Suppressor macrophage (primary cell): ENCODE measurements around the gene TBCCD1.

ENCODE experiments used
- DNase-seq, 4 experiments: peaks; one replicate each; pipeline ENCODE4 v3.0.0-alpha.2; 2020 to 2022
- total RNA-seq, 17 experiments: gene quantifications; one replicate each; lab custom pipeline; 2026; ENCODE audit warnings: mixed read lengths in 6 of 17, inconsistent platforms in 3 of 17; lab: John Stamatoyannopoulos, UW

The TBCCD1 gene, protein sequence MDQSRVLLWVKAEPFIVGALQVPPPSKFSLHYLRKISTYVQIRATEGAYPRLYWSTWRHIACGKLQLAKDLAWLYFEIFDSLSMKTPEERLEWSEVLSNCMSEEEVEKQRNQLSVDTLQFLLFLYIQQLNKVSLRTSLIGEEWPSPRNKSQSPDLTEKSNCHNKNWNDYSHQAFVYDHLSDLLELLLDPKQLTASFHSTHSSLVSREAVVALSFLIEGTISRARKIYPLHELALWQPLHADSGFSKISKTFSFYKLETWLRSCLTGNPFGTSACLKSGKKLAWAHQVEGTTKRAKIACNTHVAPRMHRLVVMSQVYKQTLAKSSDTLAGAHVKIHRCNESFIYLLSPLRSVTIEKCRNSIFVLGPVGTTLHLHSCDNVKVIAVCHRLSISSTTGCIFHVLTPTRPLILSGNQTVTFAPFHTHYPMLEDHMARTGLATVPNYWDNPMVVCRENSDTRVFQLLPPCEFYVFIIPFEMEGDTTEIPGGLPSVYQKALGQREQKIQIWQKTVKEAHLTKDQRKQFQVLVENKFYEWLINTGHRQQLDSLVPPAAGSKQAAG
- 5.8 to 19.5 (median 13.9) reads per million in 17 experiments for total RNA-seq

DNA sequence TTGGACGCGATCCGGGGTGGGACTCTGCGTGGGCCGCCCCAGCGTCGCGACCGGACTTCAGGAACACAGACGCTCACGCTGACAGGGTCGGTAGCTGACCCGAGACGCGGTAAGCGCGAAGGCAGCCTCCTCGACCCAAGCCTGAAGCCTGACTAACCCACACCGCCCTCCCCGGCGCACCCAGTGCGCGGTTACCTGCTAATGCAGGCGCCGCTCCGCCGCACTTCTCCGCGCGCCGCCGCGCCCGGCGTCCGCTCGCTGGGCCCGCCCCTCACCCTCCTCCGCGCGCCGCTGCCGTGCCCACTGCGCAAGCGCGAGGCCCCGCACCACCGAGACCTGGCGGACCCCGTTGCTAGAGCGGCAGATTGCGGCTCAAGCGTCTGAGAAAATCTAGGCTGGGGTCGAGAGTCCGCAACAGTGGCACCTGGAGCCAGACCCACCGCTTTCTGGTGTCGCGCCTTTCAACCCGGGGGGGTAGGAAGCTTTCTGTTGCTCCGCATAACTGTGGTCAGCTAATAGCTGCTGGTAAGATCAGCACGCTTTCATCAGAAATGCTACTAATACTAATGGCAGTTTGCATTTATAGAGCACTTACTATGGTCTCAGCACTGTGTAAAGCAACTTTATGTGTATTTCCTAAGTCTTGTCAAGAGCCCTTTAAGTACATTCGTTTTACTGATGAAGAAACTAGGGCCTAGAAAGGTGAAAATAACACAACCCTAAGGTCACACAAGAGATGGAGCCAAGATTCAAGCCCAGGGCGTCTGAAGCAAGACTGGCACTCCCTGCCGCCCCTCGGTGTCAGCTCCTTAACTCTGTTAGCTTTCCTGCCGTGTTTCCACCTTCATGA lies at the start of gene TBCCD1:
TBCCD1 (minus strand) TSS at position 268 of the 850 bp plus-strand sequence. CDS start 3,010 bp downstream, outside the sequence.
- DNase-seq = peak; percentile 89 to 95 (median 94)

DNA sequence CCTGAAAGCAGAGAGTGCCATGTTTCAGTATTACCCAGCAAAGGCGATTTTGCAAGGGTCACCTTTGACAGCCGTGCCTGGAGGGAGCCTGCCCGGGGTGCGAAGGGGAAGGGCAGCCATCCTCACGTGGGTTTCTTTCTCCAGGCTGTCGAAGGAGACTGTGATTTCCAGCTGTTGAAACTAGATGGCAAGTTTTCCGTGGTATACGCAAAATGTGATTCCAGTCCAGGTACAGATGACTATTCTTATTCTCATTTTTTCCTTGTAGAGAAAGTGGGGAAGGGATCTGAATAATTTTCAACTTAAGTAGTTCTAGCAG lies 49.1 kb upstream of the TBCCD1 start:
- no peak for DNase-seq

DNA sequence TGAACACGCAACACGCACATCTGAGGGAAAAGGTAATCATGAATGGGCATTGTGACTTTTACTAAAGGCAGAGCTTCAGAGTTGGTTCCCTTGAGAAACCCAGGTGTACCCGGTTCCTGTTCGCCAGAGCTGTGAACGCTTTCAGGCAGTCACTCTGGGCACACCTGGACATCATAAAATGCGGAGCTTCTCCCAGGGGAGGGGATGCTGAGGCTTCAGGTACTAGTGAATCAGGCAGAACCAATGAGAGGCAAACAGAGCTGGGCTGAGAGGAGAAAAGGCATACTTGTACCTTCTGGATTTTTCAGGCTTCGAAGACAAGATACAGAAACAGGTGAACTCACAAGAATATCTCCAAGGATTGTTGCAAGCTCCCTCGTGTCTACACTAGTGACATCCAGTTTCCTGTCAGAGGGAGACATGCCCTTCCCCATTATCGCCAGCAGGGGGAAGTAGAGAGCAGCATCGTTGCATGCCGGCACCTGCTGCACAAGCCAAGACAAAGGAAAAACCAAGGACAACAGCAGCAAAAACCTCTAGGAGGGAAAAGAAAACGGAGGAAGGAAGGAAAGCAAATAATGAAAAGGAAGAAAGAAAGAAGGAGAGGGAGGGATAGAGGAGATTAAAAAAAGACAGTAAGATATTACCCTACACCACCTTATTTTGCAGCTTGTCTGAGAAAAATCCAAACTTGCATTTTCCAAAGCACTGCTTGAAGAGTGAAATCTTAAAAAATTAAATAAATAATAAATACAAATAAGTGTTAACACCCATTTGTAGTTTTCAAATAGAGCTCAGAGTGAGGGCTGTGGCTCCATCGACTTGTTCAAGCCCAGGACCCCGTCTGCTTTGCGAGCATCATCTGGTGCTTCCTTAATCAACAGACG lies 47.7 kb upstream of the TBCCD1 start:
- peak; percentile 77 to 86 (median 81) for DNase-seq

DNA sequence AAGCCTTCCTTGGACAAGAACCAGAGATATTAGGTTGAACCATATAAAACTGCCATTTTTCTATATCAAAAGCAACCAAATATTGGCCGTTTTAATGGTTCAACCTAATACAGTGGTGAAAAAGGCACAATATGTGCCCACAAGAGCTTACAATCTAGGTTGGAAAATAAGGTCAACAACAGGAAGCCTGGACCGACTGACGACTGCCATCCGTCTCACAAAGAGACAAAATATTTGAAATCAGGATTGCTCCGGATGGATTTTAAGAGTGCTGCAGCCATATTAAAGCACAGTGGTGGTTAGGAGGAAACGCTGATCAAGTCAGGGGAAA lies 47.1 kb upstream of the TBCCD1 start:
- DNase-seq = no peak

DNA sequence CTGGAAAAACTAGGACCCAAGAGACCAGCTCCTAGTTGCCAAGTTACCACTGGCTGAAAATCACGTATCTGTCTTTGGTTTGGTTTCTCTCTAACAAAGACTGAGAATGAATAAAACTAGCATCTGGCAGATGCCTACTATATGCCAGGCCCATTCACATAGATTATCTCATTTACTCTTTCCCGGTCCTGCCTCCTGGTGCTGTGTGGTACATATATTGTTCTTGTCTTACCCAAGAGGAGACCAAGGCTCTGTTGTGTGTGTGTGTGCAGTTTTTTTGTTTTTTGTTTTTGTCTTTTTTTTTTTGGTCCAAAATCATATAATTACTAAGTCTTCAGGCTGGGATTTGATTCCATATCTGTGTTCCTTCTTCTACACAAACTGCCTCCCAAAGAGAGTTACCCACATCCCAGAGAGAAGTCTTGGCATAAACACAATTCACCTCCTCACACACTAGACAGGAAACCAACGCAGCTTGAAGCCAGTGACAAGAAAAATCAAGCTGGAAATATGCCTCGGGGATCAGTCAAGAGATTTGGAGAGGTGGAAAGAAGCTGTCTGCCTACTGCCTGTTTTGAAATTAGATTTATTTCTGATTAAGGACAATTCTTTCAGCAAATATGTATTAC lies 46.6 kb upstream of the TBCCD1 start:
- no peak for DNase-seq

DNA sequence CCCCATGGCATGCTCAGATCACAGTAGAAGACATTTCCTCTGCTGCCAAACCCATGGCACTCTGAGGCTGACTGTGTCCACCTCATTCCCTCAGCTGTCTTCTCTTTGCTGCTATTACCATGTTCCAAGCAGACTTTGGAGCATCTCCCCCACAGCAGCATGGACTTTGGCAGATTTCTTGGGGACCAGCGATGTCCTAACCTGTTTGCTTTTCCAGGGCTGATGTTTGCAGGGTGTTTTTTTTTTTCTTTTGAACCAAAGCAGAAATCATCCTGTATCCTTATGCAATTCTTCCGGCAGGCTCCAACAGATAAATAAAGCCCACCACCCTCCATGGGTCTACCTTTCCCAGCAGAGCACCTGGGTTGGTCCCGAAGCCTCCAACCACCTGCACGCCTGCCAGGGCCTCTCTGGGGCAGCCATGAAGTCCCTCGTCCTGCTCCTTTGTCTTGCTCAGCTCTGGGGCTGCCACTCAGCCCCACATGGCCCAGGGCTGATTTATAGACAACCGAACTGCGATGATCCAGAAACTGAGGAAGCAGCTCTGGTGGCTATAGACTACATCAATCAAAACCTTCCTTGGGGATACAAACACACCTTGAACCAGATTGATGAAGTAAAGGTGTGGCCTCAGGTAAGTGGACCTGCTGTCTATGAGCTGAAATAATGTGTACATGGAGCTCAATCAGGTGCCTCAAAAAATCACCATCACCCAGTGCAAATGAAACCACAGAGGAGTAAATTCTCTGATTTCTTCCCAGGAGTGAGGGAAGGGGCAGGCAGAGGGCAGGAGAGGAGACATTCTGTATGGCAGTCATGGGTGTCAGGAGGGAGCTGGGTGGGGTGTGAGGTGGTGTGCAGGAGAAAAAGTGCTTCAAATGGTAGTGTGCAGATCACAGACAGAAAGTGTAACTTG lies 45.8 kb upstream of the TBCCD1 start, which contains the start of gene AHSG:
AHSG (plus strand) TSS at position 340 of the 916 bp plus-strand sequence; CDS start at position 422, 82 bp downstream.
- DNase-seq = no peak

DNA sequence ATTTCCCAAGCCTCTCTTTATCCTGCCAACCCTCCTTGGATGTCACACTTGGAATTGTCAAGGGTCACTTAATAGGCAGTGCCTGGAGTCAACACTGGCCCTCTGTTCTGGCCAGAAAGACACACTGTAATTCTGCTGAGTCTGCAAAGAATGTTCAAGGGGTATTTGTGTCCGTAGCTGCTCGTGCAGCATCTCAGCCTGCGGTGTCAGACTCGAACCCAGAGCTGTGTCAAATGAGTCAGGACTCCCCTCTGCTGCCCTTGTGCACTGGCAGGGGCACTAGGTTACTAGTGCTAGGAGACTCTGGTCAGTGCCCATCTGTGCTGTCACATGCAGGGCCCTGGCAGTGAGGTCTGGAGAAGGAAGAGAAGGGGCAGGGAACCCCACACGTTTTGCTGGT lies 44.9 kb upstream of the TBCCD1 start:
- DNase-seq = no peak

DNA sequence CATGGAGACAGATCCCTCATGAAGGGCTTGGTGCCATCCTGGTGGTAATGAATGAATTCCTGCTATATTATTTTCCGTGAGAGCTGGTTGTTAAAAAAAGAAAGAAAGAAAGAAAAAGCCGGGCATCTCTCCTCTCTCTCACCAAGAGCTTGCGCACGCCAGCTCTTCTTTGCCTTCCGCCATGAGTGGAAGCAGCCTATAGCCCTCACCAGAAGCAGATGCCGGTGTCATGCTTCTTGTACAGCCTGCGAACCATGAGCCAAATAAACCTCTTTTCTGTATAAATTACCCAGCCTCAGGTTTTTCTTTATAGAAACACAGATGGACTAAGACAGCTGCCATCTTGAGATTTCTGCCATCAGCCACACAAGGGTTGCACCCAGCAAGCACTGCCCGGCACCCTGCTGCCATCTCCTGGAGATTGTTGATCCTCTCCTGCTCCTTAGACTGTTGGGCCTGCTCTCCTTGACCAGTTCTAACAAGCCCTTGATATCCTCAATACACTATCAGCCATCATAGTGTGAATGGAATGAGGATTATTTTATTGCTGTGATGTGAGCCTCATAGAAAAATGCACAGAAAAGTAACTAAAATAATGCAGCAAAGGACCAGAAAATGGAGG lies 42.2 kb upstream of the TBCCD1 start:
- DNase-seq = peak in 3 of 4 experiments; percentile 29 to 60 (median 46)

DNA sequence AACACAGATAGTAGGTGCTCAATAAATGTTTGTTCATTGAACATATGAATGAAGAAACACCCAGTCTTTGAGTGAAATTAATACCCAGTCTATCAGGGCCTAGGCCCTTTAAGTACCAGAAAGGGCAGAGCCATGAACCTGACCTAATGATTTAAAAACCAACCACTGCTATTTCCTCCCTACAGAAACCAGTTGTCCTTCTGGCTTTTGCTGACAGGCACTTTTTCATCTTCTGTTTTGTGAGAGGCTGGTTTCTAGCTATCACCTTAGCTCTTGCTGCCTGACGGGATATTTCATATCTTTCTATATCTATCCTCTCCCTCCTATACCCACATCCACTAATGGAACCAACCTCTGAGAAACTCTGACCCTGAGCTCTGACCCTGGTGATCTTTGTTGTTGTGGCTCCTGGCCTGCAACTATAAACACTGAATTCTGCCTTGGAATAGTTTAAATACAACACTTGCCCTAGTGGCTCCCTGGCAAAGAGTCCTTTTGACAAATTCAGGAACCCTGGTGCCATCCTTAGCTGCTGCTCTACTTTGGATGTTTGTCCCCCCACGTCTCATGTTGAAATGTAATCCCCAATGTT lies 41.6 kb upstream of the TBCCD1 start:
- no peak for DNase-seq

DNA sequence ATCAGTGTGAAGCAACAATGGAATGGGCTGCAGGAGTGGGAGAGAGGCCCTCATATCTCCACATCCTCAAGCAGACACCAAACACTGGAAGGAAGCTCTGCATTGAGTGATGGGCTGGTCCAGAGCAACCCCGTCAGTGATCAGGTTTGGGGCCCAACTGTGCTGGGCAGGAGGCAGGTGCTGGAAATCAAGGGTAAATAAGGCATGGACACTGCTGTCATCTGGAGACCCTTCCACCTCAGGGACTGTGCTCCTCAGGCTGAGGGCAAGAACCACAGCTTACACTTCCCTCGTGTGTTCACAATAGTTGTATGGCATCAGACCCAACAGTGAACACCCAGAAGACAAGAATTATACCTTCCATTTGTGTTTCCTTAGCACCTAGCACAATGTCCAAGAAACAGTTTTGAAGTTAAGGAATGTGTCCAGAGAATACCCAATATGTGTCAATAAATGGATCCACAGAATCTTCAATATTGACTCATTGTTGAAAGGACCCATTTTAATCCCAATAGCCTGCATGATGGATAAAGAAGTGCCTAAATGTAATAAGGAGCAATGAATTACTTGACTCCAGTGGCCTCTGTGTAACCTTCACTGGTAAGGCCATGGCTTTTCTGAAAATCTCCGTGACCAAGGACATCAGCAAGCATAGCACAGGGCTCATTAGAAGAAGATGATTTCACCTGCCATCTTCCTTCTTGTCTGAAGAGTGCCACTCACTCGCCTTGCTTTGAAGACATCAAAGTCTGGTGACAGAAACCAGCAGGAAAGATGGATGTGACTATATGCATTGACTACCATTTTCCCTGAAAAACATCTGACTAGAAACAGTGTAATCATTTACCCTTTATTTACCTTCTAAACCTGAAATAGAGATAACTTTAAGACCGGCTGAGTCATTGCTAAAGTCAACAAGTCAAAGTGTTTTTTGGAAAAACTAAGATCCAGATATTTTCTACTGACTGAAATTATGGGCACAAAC lies 38.7 kb upstream of the TBCCD1 start:
- DNase-seq = no peak

DNA sequence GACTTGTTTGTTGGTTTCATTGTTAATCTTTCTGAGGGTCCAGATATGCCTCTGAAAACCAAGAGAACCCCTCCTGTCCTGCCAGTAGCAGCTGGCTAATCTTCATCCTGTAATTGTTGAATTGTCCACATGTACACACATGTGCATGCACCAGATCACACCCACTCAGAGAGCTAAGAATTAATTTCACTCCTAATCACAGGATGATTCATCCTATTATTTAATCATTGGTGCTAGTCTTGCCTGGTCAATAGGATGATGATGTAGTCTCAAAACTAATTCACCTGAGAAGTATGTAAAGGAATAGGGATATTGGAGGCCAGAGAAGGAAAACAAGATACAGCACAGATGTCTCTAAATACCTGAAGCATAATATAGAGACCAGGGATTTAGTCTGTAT lies 37.9 kb upstream of the TBCCD1 start:
- no peak for DNase-seq

DNA sequence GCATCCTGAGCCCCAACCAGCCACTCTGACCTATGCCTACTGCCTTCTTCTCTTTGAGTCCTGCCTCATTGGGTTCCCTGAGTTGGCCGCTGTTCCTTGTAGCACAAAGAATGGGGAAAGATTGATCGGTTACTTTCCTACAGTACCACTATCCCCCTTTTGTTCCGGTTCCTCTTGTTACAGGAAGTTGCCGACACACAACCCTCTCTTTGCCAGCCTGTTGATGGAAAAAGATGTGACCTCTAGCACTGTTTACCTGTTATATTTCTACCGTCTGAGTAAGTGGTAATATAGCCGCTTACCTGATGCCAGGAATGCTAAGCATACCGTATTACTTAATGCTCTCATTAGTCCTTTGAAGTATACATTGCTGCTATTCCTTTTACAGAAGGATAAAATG lies 36.0 kb upstream of the TBCCD1 start:
- no peak for DNase-seq

DNA sequence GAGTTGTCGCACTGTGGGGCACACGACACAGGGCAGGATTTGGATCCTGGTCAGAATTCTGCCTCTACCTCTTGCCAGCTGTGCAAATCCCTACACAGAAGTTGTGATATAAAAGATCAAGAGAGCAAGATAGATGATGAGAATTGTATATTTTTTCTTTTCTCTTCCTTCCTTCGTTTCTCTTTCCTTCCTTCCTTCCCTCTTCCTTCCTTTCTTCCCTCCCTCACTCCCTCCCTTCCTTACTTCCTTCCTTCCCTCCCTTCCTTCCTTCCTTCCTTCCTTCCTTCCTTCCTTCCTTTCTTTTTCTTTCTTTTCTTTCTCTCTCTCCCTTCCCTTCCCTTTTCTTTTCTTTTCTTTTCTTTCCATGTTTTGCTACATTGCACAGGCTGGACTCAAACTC lies 33.8 kb upstream of the TBCCD1 start:
- DNase-seq = no peak

DNA sequence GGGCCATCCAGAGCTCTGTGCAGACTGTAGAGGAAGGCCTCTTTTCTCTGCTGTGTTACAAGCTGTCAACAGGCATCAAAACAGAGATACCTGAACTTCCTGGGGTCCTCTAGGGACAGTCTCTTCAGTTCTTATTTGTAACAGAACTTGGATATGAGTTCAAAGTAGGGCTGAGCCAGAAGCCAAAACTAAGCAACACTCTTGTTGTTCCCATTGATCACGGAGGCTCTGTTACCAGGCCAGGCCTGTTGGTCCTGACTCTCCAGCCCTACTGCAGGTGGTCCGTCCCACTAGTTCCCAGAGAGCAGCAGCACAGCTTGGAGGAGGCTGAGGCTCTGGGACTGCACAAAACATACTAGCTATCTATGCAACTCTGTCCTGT lies 32.6 kb upstream of the TBCCD1 start:
- no peak for DNase-seq

DNA sequence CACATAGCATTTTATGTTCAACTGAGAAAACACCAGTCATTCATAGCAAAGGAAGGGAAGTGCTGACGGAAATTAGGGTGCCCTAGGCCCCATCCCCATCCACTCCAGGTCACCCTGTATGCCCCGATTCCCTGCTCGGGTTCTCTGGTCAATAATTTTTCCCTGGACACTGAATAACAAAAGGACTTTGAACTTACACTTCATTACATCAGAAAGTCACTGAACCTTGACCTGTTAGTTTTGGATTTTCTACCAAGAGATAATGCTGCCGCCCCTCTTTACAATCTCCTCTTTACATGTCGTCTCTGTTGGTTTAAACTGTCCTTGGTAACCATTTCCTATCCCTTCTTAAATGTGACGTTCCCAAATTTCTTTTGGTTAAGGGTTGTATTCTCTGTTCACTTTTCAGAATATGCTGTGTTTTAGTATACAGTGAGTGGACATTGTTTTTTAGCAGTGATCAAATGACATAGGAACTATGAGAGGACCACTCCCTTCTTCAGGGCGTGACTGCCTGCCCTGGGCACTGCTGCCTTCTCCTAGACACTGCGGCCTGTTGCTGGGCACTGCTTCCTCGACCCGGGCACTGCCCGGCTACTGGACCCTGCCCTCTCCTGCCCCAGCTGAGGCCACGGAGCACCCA lies 32.1 kb upstream of the TBCCD1 start:
- DNase-seq = no peak

DNA sequence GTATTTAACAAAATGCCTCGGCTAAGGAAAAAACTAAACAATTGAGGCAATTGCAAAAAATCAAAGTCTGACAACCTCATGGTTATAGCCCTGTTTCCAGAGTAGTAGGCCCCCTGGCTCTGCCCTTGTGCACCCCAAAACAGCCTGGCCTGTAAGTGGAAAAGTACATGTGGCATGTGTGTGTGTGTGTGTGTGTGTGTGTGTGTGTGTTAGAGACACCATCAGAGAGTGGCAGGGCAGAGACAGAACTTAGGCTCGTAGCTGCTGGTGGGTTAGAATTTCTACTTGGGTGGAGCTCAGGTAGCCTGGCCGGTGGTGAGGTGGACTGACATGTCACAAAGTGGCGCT lies 31.6 kb upstream of the TBCCD1 start:
- no peak for DNase-seq

DNA sequence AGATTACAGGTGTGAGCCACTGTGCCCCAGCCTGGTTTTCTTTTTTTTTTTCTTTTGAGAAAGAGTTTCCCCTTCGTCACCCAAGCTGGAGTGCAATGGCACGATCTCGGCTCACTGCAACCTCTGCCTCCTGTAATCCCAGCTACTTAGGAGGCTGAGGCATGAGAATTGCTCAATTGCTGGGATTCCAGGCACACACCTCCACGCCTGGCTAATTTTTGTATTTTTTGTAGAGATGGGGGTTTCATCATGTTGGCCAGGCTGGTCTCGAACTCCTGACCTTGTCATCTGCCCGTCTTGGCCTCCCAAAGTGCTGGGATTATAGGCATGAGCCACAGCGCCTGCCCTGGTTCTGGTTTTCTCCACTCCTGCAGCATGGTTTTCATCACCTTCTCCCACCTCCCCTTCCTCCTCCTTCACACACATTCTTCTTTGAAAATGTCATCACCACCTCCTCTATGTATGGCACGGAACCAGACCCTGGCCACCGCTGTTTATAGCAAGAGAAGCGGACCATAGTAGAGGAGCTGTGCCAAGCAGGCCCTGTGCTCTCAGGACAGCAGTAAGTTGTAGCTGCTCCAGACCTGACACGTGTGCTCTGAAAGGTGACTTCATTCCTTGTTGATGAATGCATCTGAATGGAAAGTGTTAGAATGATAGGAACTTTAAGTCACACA lies 31.1 kb upstream of the TBCCD1 start:
- no peak for DNase-seq
